GM20000 (cell line): Measurements from ENCODE around the gene NUDT14.

Source experiments
- DNase-seq: peaks from one replicate; pipeline ENCODE4 v3.0.0; 2012; ENCODE audit warnings: low spot score
- TF ChIP-seq, protein P1 (sequence below): IDR thresholded peaks from 2 replicates; pipeline ENCODE4 v1.5.1; 2012; ENCODE audit warnings: mild to moderate bottlenecking, control low read depth; ENCODE audit errors: extremely low read depth, missing control alignments

Gene NUDT14

GRCh38 chr14:105161309-105161708 is 19.8 kb downstream of the NUDT14 start:
- DNase-seq = no peak
- TF ChIP-seq, protein P1, sequence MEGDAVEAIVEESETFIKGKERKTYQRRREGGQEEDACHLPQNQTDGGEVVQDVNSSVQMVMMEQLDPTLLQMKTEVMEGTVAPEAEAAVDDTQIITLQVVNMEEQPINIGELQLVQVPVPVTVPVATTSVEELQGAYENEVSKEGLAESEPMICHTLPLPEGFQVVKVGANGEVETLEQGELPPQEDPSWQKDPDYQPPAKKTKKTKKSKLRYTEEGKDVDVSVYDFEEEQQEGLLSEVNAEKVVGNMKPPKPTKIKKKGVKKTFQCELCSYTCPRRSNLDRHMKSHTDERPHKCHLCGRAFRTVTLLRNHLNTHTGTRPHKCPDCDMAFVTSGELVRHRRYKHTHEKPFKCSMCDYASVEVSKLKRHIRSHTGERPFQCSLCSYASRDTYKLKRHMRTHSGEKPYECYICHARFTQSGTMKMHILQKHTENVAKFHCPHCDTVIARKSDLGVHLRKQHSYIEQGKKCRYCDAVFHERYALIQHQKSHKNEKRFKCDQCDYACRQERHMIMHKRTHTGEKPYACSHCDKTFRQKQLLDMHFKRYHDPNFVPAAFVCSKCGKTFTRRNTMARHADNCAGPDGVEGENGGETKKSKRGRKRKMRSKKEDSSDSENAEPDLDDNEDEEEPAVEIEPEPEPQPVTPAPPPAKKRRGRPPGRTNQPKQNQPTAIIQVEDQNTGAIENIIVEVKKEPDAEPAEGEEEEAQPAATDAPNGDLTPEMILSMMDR = no peak

GRCh38 chr14:105160776-105161175 is 20.3 kb downstream of the NUDT14 start:
- no peak for DNase-seq
- TF ChIP-seq, protein P1 = no peak

DNA sequence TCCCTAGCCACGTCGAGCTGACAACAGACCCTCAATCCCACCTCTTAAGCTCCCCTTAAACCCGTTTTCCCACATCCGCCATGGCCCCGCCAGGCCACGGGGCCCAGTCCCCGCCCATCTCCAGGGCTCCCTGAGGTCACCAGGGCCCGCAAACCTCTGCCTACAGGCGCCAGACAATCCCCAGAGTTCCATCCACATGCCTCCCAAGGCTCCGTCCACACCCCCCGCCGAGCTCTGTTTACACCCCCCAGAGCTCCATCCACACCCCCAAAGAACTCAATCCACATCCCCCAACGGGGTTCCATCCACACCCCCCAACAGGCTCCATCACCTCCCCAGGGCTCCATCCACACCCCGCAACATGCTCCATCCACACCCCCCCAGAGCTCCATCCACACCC is 21.8 kb downstream of the NUDT14 start:
- no peak for DNase-seq
- TF ChIP-seq, protein P1 = no peak

GRCh38 chr14:105158794-105159193 is 22.3 kb downstream of the NUDT14 start:
- no peak for DNase-seq
- TF ChIP-seq, protein P1 = no peak

DNA sequence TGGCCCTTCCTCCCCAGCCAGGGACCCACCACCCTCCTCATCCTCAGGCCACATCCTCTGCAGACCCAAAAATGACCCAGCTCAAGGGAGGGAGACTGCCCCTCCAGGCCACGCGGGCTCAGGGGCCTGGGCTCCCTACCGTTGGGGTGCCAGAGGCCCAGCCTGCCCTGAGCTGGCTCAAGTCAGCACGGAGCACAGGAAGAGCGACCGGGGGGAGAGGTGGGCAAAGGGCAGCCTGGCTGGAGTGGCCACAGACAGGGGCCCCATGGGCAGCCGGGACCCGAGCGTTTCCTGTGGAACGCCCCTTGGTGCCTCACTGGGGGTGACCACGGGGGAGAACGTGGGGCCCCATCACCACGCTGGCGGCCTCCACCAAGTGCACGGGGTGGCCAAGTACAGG is 23.2 kb downstream of the NUDT14 start:
- TF ChIP-seq, protein P1 = no peak

GRCh38 chr14:105156414-105157375 is 24.4 kb downstream of the NUDT14 start:
- TF ChIP-seq, protein P1 = no peak
- DNase-seq = no peak

More for the DNA sequence above, 23.2 kb downstream of the NUDT14 start:
- no peak for DNase-seq

DNA sequence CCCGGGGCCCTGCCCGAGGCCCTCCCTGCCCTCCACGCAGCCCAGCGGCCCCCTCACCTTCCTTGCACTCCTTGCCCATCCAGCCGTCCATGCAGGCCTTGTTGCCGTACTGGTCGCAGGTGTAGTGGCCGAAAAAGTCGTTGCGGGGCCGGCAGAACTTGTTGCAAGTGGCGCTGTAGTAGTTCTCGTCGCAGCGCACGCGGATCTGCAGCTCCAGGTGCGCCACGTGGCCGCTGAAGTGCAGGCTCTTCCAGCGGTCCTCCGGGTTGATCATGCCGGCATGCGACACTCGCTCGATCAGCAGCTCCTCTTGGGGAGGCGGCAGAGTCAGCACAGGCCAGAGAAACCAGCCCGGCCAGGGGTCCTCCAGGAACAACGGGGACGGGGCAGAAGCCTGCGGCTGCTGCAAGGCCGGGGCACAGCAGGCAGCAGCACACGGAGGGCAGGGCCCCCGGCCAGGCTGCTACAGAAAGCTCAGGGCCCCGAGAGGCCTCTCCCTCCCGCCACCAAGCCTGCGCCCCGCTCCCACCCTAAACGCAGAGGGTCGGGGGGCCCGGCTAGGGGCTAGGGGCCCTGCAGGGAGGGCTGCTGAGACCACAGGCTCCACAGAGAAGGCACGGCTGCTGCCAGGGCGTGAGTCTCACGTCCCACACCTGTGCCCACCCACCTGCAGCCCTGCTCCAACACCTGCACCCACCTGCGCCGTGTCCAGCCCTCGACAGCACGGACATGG is 25.3 kb downstream of the NUDT14 start:
- TF ChIP-seq, protein P1 = no peak
- DNase-seq = no peak
